Measurements from ENCODE around the gene RAB36. TPM values are rescaled to one million over a fixed set of nuclear protein-coding genes. Genes with fewer than 3 reads are reported as not detected.

The RAB36 gene
- total and polyA plus RNA-seq, 9 of the 15 experiments (the other 6 are each of a cell fraction or from before 2014, with no cell fraction given) = 0.04 to 0.50 (median 0.08) TPM; not detected in 3

- TF ChIP-seq ZNF639 (CRISPR knock-in tag; conservative IDR thresholded peaks at IDR 0.05 in 1 of 2, IDR thresholded peaks at IDR 0.05 in 1 of 2) (peak in 1 of 2 experiments; percentile 69; a peak in 1 of 4 replicates), PBX2 (CRISPR knock-in tag; IDR thresholded peaks at IDR 0.05; ENCODE audit: low read depth) (0 out of 2 replicates have a peak, but pooled peaks have one; percentile 18), PBX2 (tag; conservative IDR thresholded peaks at IDR 0.05; ENCODE audit: low read depth) (no peak), SFPQ (IDR thresholded peaks at IDR 0.05; ENCODE audit: low read depth, low read length) (no peak), ZNF766 (CRISPR knock-in tag; conservative IDR thresholded peaks at IDR 0.05) (no peak), ZNF408 (CRISPR knock-in tag; IDR thresholded peaks at IDR 0.05; ENCODE audit: low read depth) (no peak), HMGXB4 (CRISPR knock-in tag; IDR thresholded peaks at IDR 0.05) (no peak), E2F5 (CRISPR knock-in tag; IDR thresholded peaks at IDR 0.05) (no peak), HNRNPK (IDR thresholded peaks at IDR 0.05; ENCODE audit: low read depth, low read length, poor library complexity, severe bottlenecking) (no peak), ZNF79 (CRISPR knock-in tag; IDR thresholded peaks at IDR 0.05; ENCODE audit: low read depth) (no peak), HEY1 (CRISPR knock-in tag; IDR thresholded peaks at IDR 0.05; ENCODE audit: borderline replicate concordance) (no peak), ARNT (IDR thresholded peaks at IDR 0.05) (no peak), SMARCA4 (IDR thresholded peaks at IDR 0.05) (no peak), ZNF764 (CRISPR knock-in tag; IDR thresholded peaks at IDR 0.05; ENCODE audit: low read depth) (no peak), NELFE (IDR thresholded peaks at IDR 0.05; ENCODE audit: insufficient read depth, insufficient read length) (no peak), NUFIP1 (IDR thresholded peaks at IDR 0.05; ENCODE audit: partially characterized antibody) (no peak), ZNF197 (CRISPR knock-in tag; IDR thresholded peaks at IDR 0.05; ENCODE audit: low read depth) (no peak), ZNF184 (CRISPR knock-in tag; IDR thresholded peaks at IDR 0.05) (0 out of 2 replicates have a peak, but pooled peaks have one; percentile 50)
Measured at GRCh38 chr22:23107487-23108248, 37.6 kb upstream of the RAB36 start (continued).

All from K562 (cell line).